Measurements from ENCODE around the gene NPW.

The NPW gene

GRCh38 chr16:1984347-1985225 lies 35.0 kb upstream of the NPW start:
- DNase-seq (ENCODE audit: low spot score), result no peak

- no peak for DNase-seq (ENCODE audit: low spot score)
Observed at GRCh38 chr16:1985466-1986150, 34.0 kb upstream of the NPW start.

- no peak for DNase-seq (ENCODE audit: low spot score)
Observed at GRCh38 chr16:1987198-1987597, 32.4 kb upstream of the NPW start.

GRCh38 chr16:1989209-1990100 lies 30.1 kb upstream of the NPW start, which contains the start of gene SYNGR3:
TSS of gene SYNGR3 (plus strand) at chr16:1989970. CDS start at chr16:1990103, 133 bp downstream.
- no peak for DNase-seq (ENCODE audit: low spot score)

GRCh38 chr16:1990101-1990350 lies 29.6 kb upstream of the NPW start:
- DNase-seq (ENCODE audit: low spot score), result no peak

GRCh38 chr16:1990351-1991134 lies 29.0 kb upstream of the NPW start:
- no peak for DNase-seq (ENCODE audit: low spot score)

- no peak for DNase-seq (ENCODE audit: low spot score)
Observed at GRCh38 chr16:1991135-1991551, 28.4 kb upstream of the NPW start.

GRCh38 chr16:1991588-1991947 lies 28.0 kb upstream of the NPW start:
- DNase-seq (ENCODE audit: low spot score), result no peak

GRCh38 chr16:1991948-1992703 lies 27.5 kb upstream of the NPW start:
- no peak for DNase-seq (ENCODE audit: low spot score)

- no peak for DNase-seq (ENCODE audit: low spot score)
Observed at GRCh38 chr16:1992704-1993317, 26.8 kb upstream of the NPW start.

GRCh38 chr16:1993731-1994131 lies 25.9 kb upstream of the NPW start:
- DNase-seq (ENCODE audit: low spot score), result no peak

GRCh38 chr16:1997494-1998359 lies 21.9 kb upstream of the NPW start:
- DNase-seq (ENCODE audit: low spot score), result no peak

- DNase-seq (ENCODE audit: low spot score), result no peak
Observed at GRCh38 chr16:1998360-1998835, 21.2 kb upstream of the NPW start.

- DNase-seq (ENCODE audit: low spot score), result no peak
Observed at GRCh38 chr16:1998852-1999801, 20.5 kb upstream of the NPW start.

GRCh38 chr16:1999866-2000514 lies 19.6 kb upstream of the NPW start:
- DNase-seq (ENCODE audit: low spot score), result no peak

GRCh38 chr16:2001035-2001434 lies 18.6 kb upstream of the NPW start:
- DNase-seq (ENCODE audit: low spot score), result no peak

Data from SK-N-DZ (cell line).